ENCODE data around the gene CLMP. TPM values are rescaled to one million over a fixed set of nuclear protein-coding genes. Genes with fewer than 3 reads are reported as not detected.

Gene CLMP
- total RNA-seq, 2 experiments from 2014 or later: 0.09 TPM; not detected in 1

- ChIA-PET POLR2A (interaction anchor here (0.6 to 1.1 kb wide), 3 partner anchors 12 to 21 kb away, joined by 3 read pairs; no protein-coding TSS in a partner anchor), CTCF (interaction anchor here (1.4 to 10.3 kb wide), 3 partner anchors 12 to 171 kb away, joined by 7 to 79 read pairs (median 9); no protein-coding TSS in a partner anchor)
- Mint-ChIP-seq H3K36me3 (ENCODE audit: low read depth) (no peaks in the 10 kb centered on the region), H3K27ac (no peak overlapping the region), H3K4me3 (no peak overlapping the region), H3K9me3 (no peaks in the 10 kb centered on the region), H3K27me3 (peaks cover 1% of the 10 kb centered on the region), H3K4me1 (ENCODE audit: low read depth) (peaks cover 3% of the 10 kb centered on the region)
- intact Hi-C loops (cut with micrococcal nuclease): no loop called here
- DNase-seq (no peak), ATAC-seq (no peak)
- TF ChIP-seq CTCF (IDR thresholded peaks at IDR 0.05): no peak
Observed at GRCh38 chr11:123034597-123034996, 160.5 kb downstream of the CLMP start.

GRCh38 chr11:123033895-123034294 lies 161.2 kb downstream of the CLMP start:
- Mint-ChIP-seq H3K36me3 (ENCODE audit: low read depth) (no peaks in the 10 kb centered on the region), H3K4me1 (ENCODE audit: low read depth) (peaks cover 3% of the 10 kb centered on the region), H3K27ac (no peak overlapping the region), H3K9me3 (no peaks in the 10 kb centered on the region), H3K27me3 (peaks cover 1% of the 10 kb centered on the region), H3K4me3 (no peak overlapping the region)
- POLR2A ChIA-PET: interaction anchor here (0.7 kb wide), 2 partner anchors 22 to 112 kb away, joined by 3 read pairs; no protein-coding TSS in a partner anchor
- ATAC-seq: no peak
- no peak for TF ChIP-seq CTCF (IDR thresholded peaks at IDR 0.05)
- DNase-seq: no peak
- intact Hi-C loops (cut with micrococcal nuclease): no loop called here
- CTCF ChIA-PET: interaction anchor here (1.1 to 10.3 kb wide), 5 partner anchors 11 to 213 kb away, joined by 3 to 79 read pairs (median 7); no protein-coding TSS in a partner anchor

GRCh38 chr11:123030517-123030916 lies 164.5 kb downstream of the CLMP start:
- DNase-seq (no peak), ATAC-seq (no peak)
- no peak overlapping the region for H3K27ac Mint-ChIP-seq
- H3K4me3 Mint-ChIP-seq: no peak overlapping the region
- H3K36me3 Mint-ChIP-seq (ENCODE audit: low read depth): no peaks in the 10 kb centered on the region
- no peaks in the 10 kb centered on the region for H3K27me3 Mint-ChIP-seq
- POLR2A ChIA-PET: interaction anchor here (1.6 kb wide), 1 partner anchor 23 kb away, joined by 14 read pairs; no protein-coding TSS in a partner anchor
- intact Hi-C loops (cut with micrococcal nuclease): no loop called here
- CTCF ChIA-PET: interaction anchor here (1.1 to 10.3 kb wide), 5 partner anchors 8 to 402 kb away, joined by 3 to 79 read pairs (median 5); no protein-coding TSS in a partner anchor
- H3K9me3 Mint-ChIP-seq: no peaks in the 10 kb centered on the region
- no peak for TF ChIP-seq CTCF (IDR thresholded peaks at IDR 0.05)
- H3K4me1 Mint-ChIP-seq (ENCODE audit: low read depth): peaks cover 3% of the 10 kb centered on the region

- H3K9me3 Mint-ChIP-seq: no peaks in the 10 kb centered on the region
- TF ChIP-seq CTCF (IDR thresholded peaks at IDR 0.05): peak; percentile 61
- H3K27ac Mint-ChIP-seq: no peak overlapping the region
- ChIA-PET CTCF (interaction anchor here (0.6 to 5.1 kb wide), 52 partner anchors 8 to 392 kb away, joined by 3 to 79 read pairs (median 4); no protein-coding TSS in a partner anchor), POLR2A (interaction anchor here (0.6 kb wide), 1 partner anchor 158 kb away, joined by 3 read pairs; no protein-coding TSS in a partner anchor)
- H3K4me3 Mint-ChIP-seq: no peak overlapping the region
- peaks cover 3% of the 10 kb centered on the region for H3K27me3 Mint-ChIP-seq
- DNase-seq: peak; percentile 52
- no peaks in the 10 kb centered on the region for H3K36me3 Mint-ChIP-seq (ENCODE audit: low read depth)
- H3K4me1 Mint-ChIP-seq (ENCODE audit: low read depth): peaks cover 8% of the 10 kb centered on the region
- intact Hi-C loops (cut with micrococcal nuclease): loop anchor here (5.0 to 10.0 kb wide), 2 partner anchors 154 to 396 kb away; no protein-coding TSS in a partner anchor
- peak; percentile 86 for ATAC-seq
Observed at GRCh38 chr11:123020968-123021367, 174.1 kb downstream of the CLMP start.

Other genes starting within 250 kb of the CLMP start
- gene BSX, start 213.4 kb downstream of the CLMP start, total RNA-seq: not detected
- gene HSPA8, start 133.1 kb downstream of the CLMP start, total RNA-seq: 1,000 to 10,000 TPM; 2,808 to 2,816 TPM
- gene GRAMD1B, start 235.0 kb upstream of the CLMP start, total RNA-seq: 10 to 100 TPM; 15.4 to 16.2 TPM